OCI-M1 (cell line): ENCODE results near the gene WDR5.

ENCODE experiments used
- DNase-seq: peaks from one replicate; lab custom pipeline; 2025; lab: John Stamatoyannopoulos, UW

Gene WDR5

DNA sequence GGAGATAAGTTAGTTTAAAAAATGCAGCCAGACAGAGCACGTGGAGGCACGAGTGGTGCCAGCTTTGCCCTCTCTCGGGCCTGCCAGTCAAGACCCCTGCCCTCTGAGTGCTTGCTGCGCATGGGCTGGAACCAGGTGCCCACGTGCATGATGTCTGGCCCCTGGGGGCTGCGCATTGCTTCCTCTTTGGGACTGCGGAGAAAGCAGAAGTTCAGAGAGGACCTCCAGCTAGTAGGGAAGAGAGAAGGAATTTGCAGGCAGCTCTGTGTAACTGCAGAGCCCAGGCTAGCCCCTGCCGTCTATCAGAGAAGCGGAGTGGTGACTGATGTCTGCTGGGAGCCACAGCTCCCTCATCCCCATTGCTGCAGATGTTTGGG, 38.2 kb downstream of the WDR5 start:
- DNase-seq = no peak

DNA sequence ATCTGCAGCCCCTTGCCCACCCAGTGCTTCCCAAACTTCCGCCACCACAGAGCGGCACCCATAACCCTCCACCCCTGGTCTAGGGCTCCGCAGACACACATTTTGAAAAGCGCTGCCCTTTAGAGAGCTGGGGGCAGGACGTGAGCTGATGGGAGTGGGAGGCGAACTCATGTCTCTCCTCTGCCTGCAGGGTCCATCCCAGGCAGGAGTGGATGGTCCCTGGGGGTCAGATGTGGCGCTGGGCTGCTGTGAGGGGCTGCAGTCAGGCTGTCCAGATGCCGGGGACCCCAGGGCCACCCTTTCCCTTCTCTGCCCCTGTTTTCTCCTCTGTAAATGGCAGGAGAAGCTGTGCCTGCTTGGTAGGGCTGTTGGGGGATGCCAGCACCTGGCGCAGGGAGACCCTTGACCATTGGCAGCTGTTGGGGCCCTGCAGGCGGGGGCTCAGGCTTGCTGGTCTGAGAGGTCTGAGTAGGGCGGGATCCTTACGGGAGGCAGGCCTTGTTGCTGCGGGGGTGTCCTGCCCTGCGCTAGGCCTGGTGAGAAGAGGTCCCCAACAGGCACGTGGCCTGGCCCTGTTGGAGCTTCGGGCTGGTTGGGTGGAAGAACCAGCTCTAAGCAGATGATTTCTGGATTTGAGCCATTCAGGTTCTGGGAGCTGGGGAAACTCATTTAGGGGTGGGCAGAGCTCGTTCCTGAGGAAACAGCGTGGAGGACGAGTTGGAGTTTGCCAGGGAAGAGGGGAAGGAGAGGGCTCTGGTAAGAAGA, 38.8 kb downstream of the WDR5 start:
- DNase-seq = no peak

DNA sequence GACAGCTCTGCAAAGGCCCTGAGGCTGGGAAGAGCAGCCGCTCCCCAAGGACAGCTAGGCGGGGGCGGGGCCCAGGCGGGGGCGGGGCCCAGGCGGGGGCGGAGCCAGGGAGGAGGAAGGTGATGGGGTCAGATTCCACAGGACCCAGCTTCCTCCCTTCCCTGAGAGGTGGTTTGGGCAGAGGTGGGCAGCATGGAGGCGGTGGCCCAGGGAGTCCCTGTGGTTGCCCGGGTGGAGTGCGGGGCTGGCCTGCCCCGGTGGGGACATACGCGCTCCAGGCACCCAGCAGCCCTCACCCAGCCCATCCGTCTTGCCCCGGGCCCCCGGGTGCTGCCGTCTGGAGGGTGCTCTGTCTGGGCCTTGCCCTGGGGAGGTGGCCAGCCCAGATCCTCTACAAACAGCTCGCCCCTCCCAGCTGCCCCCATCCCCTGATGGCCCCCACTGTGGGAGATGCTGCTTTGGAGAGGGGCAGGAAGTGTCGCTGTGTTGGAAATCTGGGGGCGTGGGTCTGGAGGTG, 39.5 kb downstream of the WDR5 start:
- no peak for DNase-seq

DNA sequence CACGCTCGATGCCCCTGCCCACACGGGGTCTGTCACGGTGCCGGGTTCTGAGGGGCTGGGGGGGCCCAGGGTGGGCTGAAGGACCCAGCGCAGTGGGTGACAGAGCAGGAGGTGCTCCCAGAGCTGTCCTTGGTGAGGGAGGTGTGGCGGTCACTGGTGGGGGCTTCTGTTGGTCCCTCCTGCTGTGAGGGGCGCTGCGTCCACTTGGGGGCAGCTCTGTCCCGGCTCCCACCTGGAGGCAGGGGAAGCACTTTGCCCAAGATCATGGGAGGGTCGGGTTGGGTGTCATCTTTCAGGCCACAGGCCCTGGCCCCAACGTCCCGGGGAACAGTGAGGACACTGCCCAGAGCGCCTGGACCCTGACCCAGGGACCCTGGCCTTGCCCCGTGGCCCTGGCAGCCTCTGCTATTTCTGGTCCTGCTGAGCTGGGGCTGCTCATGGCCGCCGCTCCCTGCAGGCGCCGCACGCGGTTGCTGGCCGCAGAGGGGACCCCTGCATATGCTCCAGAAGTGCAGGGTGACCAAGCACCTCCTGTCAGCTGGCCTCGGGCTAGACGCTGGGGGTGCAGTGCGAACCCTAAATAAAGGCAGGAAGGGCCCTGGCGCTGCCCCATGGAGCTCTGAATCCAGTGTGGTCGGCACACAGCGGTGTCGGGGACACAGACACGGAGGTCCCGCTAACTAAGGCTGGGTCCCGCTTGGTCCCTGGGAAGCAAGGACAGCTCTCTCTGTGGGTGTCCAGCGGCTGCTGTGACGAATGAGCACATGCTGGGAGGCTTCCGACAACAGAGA, 40.1 kb downstream of the WDR5 start:
- no peak for DNase-seq

DNA sequence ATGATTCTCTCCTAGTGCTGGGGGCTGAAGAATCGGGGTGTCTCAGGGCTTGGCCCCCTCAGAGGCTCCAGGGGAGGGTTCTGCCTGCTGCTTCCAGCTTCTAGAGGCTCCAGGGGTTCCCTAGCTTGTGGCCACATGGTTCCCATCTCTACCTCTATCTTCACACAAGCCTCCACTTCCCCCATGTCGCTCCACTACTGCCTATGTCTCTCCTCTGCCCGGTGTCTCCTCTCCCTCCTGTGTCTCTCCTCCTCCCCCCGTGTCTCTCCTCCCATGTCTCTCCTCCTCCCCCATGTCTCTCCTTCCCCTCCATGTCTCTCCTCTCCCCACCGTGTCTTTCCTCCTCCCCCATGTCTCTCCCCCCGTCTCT, 40.7 kb downstream of the WDR5 start:
- DNase-seq = no peak

DNA sequence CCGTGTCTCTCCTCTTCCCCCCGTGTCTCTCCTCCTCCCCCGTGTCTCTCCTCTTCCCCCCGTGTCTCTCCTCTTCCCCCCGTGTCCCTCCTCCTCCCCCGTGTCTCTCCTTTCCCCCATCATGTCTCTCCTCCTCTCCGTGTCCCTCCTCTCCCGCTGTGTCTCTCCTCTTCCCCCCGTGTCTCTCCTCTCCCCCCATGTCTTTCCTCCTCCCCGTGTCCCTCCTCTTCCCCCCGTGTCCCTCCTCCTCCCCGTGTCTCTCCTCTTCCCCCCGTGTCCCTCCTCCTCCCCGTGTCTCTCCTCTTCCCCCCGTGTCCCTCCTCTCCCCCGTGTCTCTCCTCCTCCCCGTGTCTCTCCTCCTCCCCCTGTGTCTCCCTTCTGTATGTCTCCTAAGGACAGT, 41.3 kb downstream of the WDR5 start:
- DNase-seq = no peak

DNA sequence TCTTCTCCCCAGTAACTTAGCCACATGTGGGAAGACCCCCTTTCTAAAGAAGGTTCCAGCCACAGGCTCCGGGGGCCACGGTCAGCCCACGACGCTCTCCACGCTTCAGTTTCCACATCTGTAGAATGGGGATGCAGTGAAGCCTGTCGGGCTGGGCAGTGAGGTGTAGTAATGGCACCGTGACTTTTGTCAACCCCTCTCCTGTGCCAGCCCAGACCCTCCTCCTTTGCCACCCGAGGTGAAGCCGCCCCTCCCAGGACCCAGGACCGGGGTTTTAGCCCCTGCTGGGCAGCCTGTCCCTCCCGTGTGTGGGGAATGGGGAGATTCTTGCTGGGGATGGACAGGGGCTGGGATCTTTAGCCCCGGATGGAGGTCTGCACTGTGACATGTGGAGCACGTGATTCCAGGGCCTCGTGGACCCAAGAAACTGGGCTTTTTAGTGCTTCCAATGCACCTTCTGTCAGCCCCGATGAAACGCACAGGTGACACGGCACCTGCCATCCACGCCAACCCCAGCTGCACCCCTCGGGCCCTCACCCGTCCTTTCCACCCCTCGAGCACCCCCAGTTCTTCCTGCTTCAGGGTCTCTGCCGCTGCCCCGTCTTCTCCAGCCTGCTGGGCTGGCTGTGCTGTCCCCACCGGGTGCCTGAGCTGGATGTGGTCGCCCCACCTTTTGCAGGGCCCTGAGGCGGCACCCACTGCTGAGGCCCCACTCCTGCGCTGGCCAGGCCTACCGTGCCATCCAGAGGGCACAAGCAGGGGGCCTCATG, 41.9 kb downstream of the WDR5 start:
- no peak for DNase-seq

DNA sequence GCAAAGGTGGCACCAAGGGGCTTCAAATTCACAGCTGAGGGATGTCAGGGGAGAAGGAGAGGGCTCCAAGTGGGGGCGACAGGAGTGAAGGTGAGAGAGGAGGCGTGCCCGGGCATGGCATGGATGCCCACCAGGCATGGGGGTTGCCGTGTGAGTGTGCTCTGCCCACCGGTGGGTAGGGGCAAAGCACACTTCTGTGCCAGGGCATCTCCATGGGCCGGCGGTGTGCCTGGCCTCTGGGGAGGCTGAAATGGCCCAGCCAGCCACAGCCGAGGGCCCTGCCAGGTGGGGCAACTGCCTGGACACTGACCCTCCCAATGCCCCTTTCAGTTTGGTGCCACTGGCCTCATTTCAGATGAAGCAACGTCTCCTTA, 42.5 kb downstream of the WDR5 start:
- no peak for DNase-seq

DNA sequence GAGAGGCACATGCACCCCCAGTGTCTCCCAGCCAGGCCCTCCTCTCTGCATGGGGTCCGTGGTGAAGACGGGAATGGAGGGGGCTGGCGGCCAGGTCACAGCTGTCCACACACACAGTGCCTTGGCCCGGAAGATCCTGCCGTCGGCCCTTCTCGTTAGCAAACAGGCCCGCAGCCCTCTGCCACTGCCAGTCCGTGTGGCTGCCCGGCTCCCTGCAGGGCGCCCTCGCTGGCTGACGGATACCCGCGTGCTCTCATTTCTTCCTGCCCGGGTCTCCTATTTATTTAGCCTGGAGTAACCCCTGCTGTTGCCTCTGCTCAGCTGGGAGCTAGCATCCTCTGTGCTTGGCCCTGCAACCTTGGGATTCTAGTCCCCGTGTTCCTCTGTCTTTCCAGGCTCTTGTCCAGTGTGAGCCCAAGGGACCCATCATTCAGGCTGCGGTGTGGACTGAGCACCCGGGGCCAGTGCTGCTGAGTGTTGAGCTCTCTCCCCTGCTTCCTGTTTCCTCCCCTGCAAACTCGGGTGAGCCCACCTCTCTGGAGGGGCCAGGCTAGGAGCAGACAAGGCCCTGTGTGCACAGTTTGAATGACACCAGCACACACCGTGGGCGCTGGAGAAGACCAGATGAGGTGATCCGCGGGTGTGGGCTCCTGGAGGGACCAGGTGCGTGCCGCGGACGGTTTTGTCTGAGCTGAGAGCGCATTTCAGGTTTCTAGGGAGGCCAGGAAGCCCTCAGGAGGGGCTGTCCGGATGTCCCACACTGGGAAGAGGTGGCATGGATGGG, 43.1 kb downstream of the WDR5 start:
- DNase-seq = no peak

DNA sequence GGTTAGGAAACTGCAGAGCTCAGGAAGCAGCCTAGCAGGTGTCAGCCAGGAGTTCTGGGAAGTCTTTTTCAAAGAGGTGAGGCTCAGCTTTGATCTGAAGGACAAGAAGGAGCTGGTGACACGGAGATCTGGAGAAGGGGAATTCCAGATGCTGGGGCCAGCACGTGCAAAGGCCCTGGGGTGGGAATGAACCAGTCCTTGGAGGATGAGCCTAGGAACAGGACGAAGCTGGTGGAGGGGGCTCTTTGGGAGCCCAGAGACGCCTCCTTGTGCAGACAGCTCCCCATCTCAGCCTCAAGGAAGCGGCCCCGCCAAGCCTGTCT, 43.7 kb downstream of the WDR5 start:
- no peak for DNase-seq

DNA sequence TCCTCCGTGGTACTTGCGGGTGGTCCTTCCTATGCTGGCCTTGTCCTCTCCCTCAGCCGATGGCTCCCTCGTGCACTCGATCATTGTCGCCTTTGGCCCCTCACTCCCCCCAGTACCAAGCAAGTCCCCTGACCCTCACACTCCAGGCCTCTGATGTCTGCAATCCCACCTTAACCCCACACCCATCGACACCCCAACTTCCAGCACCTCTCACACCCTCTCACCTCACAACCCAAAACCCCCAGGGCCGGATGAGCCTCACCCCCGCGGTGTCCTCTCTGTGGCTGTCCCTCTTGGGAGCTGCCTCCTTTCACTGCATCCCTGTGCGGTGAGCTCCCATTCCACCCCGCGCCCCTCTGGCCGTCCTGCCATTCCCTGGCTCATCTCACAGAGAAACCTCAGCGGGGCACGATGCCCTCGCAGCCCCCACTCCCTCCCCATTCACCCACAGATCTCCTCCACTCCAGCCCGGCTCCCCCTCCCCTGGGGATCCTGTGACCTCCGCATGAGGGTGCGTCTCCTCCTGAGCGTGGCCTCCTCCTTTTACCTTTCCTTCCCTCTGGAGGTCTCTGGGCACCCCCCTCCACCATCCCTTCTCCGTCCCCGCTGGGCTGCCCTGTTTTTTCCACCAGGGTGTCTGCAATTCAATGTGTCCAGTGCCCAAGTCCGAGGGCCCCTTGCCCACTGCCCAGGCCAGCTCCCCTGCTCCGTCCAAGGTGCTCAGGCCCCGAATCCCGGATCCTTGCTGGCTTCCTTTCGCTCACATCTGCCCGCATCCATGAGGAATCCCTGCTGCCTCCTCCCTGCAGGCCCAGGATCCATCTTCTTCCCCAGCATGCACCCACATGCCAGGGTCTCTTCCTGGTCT, 44.3 kb downstream of the WDR5 start:
- no peak for DNase-seq

DNA sequence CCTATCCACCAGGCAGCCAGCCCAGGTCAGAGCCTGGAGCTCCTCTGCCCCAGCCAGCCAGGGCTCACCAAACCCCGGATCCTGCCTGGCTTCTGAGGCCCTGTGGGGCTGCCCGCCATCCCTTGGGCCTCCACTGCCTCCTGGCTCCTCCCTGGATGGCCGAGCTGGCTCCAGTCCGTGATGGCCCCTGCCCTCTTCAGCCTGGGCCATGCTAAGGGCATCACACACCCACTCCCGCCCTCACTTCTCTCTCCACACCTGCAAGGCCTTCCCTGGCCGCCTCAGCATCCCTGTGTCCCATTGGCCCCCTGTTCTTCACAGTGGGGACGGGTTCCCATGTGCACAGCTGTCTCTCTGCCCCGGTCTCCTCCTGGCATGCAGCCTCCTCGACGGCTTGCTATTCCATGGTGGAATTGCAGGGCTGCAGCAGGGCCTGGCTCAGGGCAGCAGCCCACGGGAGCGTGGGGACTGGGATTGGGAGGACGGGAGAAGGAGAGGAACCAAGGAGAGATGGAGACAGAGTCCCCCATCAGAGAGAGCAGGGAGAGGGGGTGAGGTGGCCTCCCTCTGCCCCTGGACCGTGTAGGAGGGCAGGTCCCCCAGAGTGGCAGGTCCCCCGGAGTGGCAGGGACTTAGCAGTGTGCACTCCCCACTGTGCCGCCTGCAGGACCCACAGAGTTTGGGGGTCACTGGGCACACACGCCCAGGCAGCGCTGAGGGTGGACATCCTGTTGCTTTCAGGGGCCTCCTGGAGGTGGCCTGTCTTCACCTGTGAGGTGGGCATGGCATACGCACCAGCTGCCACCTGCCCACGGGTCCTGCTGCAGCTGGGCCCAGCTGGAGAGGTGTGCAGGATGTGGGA, 45.1 kb downstream of the WDR5 start:
- DNase-seq = no peak

DNA sequence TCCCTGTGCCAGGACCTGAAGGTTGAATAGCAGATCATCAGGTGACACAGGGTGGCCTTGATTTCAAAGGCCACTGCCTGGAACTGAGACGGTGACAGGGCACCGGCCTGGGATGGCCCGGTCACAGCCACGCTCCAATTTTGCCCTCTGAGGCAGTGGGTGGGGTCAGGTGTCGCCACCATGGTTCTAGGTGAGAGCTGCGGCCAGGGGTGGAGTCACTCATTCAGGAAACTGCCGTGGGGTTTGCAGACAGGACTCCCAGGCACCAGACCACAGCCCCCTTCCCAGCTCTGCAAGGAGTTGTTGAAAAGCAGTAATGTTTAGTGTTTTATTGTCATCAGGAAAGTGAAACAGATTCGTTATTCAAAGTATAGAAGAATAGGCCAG, 45.8 kb downstream of the WDR5 start:
- DNase-seq = no peak

DNA sequence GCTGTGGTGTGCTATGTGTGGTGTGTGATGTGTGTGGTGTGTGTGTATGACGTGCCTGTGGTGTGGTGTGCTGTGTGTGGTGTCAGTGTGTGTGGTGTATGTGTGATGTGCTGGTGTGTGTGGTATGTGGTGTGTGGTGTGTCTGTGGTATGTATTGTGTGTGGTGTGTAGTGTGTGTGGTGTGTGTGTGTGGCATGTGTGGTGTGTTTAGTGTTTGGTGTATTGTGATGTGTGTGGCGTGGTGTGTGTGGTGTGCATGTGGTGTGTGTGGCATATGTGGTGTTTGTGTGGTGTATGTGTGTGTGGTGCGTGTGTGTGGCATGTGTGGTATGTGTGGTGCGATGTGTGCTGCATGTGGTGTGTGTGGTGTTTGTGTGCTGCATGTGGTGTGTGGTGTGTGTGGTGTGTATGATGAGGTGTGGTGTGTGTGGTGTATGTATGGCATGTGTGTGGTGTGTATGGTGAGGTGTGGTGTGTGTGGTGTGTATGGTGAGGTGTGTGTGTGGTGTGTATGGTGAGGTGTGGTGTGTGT, 46.7 kb downstream of the WDR5 start:
- DNase-seq = no peak

DNA sequence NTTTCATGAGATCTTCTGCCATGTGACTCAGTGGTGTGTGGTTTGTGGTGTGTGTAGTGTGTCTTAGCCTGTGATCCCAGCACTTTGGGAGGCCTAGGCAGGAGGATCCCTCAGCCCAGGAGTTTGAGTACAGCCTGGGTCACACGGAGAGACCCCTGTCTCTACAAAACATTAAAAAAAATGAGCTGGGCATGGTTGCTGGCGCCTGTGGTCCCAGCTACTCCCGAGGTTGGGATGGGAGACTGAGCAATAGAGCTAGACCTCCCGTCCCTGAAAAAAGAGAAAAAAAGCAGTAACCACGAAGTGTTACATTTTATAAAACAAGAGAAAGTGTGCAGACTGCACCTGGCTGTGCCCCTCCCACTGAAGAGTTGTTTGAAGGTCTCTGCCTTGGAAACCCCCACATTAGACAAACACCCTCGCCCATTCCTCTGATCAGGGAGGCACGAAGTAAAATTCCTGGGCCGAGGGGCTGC, 49.7 kb downstream of the WDR5 start:
- DNase-seq = no peak

DNA sequence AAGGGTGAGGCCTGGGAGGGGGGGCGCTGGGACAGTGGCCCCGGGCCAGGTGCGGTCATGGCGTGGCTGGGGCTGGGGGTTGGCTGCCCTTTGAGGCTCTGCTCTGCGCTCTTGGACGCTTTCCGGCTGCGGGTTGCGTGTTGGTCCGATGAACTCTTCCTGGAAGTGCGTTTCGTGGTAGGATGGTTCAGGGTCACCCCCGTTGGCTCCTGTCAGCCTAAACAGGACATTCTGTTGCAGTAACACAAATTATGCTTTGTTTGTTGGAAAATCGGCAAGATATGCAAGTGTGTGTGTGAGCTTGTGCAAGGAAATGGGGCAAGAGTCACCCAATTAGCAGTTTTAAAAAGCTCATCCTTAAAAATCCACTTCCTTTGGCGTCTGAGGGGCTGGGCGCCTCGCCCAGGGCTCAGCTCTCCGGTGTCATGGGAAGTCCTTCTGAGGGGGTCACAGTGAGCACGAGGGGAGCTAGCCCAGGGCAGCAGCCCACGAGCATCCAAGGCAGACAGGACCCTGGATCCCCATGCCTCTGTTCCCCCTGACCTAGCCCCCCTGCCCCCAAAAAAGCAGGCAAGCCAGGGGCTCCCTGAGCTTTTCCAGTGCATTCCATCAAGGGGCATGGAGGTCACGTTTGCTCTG, 50.7 kb downstream of the WDR5 start:
- no peak for DNase-seq

DNA sequence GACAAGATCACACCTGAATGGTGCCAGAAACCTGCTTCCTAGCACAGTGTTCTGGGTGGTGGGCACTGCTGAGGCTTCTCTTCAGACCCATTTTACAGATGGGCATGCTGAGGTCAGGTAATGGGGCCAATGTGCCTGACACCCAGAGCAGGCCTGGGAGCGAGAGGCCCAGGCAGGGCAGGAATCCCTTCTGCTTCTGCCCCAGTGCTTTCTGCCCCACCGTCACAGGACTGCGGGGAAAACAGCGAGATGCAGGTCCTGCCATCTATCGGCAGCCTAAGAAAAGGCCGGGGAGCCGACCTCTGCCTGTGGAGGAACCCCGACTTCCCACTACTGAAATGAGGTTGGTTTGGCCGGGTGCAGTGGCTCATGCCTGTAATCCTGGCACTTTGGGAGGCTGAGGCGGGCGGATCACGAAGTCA, 51.2 kb downstream of the WDR5 start:
- no peak for DNase-seq

DNA sequence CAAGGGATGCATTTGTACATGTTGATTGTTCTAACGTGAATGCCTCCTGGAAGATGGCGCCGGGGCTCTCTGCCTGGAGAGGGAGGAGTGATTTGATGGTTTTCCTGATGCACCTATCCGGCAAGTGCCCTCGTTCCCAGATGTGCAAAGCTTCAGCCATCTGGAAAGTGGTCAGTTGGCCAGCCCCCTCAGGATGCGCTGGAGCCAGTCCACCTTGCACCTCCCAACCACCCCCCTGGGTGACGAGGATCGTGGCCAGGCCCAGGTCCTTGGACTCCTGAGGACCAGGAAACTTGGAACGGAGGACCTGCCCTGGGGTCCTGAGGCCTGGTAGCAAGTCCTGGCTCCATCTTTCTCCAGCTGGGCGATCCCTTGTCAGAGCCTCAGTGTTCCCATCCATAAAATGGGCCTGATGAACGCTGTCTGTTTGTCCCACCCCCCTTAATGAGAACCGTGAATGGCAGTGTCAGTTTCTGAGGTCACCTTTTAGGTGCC, 52.1 kb downstream of the WDR5 start:
- DNase-seq = no peak
